Stimulated activated CD4-positive, alpha-beta T cell treated with anti-CD3 and anti-CD28 coated beads, Interleukin-4, amount 100 ng/mL, for 48 hours (primary cell): ENCODE data around the gene RNF10.
"Not testable (repeated sequence)": the region's sequence is repeated elsewhere in the genome, so short reads cannot be mapped to it uniquely, and the experiment has no call there.

Experiments used
- DNase-seq, 2 donors: peaks; one replicate each; pipeline ENCODE4 v3.0.0-alpha.2; 2020; ENCODE audit warnings: low read depth in 2 of 2

Gene RNF10

DNA sequence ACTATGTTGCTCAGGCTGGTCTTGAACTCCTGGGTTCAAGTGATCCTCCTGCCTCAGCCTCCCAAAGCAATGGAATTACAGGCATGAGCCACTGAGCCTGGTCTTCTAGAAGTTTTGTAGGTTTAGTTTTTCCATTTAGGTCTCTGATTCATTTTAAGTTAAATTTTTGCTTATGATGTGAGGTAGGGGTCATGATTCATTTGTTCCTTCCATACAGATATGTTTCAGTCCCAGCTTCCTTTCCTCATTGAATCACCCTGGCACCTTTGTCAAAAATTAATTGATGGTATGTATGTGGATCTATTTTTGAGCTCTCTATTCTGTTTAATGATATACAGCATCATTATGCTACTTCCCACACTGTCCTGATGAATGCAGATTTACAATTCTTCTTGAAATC, 80.7 kb downstream of the RNF10 start:
- no peak for DNase-seq

DNA sequence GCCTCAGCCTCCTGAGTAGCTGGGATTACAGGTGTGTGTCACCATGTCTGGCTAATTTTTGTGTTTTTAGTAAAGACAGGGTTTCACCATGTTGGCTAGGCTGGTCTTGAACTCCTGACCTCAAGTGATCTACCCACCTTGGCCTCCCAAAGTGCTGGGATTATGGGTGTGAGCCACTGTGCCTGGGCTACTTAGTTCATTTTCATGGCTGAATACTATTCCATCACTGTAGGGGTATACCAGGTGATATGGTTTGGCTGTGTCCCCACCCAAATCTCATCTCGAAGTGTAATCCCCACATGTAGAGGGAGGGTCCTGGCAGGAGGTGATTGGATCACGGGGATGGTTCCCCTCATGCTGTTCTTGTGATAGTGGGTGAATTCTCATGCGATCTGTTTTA, 83.0 kb downstream of the RNF10 start:
- not testable (repeated sequence) for DNase-seq

DNA sequence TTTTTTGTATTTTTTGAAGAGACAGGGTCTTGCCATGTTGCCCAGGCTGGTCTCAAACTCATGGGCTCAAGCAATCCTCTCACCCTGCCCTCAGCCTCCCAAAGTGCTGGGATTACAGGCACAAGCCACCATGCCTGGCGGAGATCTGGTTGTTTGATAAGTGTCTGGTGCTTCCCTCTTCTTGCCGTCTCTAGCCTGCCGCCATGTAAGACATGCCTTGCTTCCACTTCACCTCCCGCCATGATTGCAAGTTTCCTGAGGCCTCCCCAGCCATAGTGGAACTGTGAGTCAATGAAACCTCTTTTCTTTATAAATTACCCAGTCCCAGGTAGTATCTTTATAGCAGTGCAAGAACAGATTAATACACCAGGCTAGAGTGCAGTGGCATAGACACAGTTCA, 83.6 kb downstream of the RNF10 start:
- DNase-seq: not testable (repeated sequence)

DNA sequence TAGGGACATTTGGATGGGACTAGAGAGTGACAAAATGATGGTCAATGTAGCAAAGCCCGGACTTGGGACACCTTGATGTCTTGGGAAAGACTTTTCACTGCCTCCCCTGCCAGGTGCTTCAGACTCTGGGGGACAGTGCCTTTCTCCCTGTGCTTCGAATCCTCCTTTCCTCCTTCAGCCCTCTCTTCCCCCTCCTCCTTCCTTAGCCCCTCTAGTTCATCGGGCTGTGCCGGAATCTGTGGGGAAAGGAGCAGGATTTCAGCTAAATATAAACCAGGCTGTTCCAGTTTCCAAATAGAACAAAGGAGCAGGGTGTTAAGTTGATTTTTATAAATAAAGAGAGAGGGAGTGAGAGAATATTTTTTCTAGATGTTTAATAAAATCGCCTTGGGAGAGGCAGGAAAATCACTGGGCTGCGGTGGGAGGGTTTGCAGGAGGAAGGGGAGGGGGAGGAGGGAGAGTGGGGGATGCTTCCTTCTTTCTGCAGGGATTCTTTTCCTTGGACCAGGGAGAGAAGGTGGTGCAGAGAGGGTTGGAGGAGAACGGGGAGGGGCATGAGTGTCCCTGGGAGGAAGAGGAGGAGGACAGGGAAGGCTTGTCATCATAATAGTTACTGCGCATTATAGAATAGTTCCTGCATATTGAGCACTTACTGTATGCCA, 84.9 kb downstream of the RNF10 start:
- DNase-seq: no peak

DNA sequence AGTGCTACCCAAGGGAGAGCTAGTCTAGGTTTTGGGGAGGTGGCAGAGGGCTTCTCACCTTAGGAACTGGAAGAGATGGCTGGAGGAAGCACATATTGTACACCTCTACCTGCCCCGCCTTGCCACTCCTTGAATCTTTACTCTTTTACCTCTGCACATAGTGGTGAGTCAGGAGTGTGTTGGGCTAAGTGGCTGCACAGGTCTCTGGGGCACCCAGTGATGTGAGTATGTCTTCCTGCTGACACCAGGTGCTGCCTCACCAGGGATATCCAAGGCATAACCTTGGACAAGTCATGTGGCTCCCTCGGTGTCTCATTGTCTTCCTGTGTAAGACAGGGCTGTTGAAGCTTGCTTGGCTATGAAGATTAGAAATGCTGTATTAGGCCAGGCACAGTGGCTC, 86.5 kb downstream of the RNF10 start:
- no peak for DNase-seq

DNA sequence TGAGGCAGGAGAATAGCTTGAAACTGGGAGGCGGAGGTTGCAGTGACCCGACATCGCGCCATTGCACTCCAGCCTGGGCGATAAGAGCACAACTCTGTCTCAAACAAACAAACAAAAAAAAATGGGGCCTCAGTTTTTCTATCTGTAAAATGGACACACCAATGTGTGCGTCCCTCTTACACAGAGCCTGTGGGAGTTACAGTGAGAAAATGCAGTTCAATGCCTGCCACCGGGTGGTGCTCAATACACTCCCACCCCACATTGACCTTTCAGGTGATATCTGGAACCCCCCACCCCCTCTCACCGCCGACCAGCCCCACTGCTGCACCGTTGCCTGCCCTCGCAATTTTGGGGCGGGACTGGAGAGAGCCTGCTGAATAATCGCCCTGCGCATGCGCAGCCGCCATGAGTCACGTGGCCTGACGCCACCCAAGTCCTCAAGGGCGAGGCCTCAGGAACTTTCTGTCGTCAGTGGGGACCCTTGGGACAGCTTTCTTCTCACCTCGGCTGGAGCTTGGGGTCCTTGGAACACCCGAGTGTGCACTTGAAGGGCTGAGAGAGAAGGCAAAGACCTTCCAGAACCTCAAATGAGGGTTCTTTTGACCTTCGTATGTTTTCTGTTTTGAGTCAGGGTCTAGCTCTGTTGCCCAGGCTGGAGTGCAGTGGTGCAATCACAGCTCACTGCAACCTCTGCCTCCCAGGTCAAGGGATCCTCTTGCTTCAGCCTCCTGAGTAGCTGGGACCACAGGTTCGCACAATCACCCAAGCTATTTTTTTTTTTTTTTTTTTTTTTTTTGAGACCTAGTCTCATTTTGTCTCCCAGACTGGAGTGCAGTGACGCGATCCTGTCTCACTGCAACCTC, 91.6 kb downstream of the RNF10 start:
- no peak for DNase-seq
